LNCAP (cell line): ENCODE measurements around the gene KLK1.

Source experiments
- CTCF ChIP-seq: fragments of 450-650 bp; IDR thresholded peaks from 2 replicates; pipeline ENCODE4 v1.5.1; 2017; ENCODE audit warnings: mild to moderate bottlenecking

Gene KLK1

GRCh38 chr19:50780753-50781435 is 42.7 kb downstream of the KLK1 start:
- TF ChIP-seq CTCF: no peak

- TF ChIP-seq CTCF: no peak
Observed at GRCh38 chr19:50779504-50780457, 43.8 kb downstream of the KLK1 start.

GRCh38 chr19:50778906-50779430 is 44.6 kb downstream of the KLK1 start:
- no peak for TF ChIP-seq CTCF

GRCh38 chr19:50777830-50778303 is 45.7 kb downstream of the KLK1 start:
- TF ChIP-seq CTCF: no peak

GRCh38 chr19:50777261-50777660 is 46.3 kb downstream of the KLK1 start:
- TF ChIP-seq CTCF: no peak

GRCh38 chr19:50776131-50776530 is 47.5 kb downstream of the KLK1 start:
- TF ChIP-seq CTCF: no peak

- no peak for TF ChIP-seq CTCF
Observed at GRCh38 chr19:50772476-50772875, 51.1 kb downstream of the KLK1 start.
